ENCODE measurements around the gene TYROBP.

TYROBP gene

GRCh38 chr19:35869327-35870123 is 38.6 kb downstream of the TYROBP start:
- DNase-seq = peak; percentile 92

GRCh38 chr19:35868823-35869326 is 39.2 kb downstream of the TYROBP start:
- DNase-seq = no peak

GRCh38 chr19:35868172-35868822 is 39.8 kb downstream of the TYROBP start, which contains the start of gene APLP1:
Gene APLP1 (plus strand): TSS chr19:35868574. CDS start chr19:35868637, 63 bp downstream.
- peak; percentile 59 for DNase-seq

- no peak for DNase-seq
These were observed 45.1 kb downstream of the TYROBP start for GRCh38 chr19:35863018-35863417.

- no peak for DNase-seq
These were observed 45.6 kb downstream of the TYROBP start for GRCh38 chr19:35862528-35862927.

GRCh38 chr19:35861640-35862160 is 46.4 kb downstream of the TYROBP start:
- no peak for DNase-seq

- no peak for DNase-seq
These were observed 47.1 kb downstream of the TYROBP start for GRCh38 chr19:35860818-35861639.

- no peak for DNase-seq
These were observed 47.7 kb downstream of the TYROBP start for GRCh38 chr19:35860436-35860817.

GRCh38 chr19:35859414-35859813 is 48.7 kb downstream of the TYROBP start:
- no peak for DNase-seq

GRCh38 chr19:35858311-35858710 is 49.8 kb downstream of the TYROBP start:
- DNase-seq = no peak

GRCh38 chr19:35856546-35857149 is 51.4 kb downstream of the TYROBP start, which contains the start of gene KIRREL2:
Gene KIRREL2 (plus strand): TSS chr19:35856911. CDS start chr19:35857120, 209 bp downstream.
- no peak for DNase-seq

Measured in stimulated activated CD4-positive, alpha-beta T cell treated with anti-CD3 and anti-CD28 coated beads, Interleukin-1b, Interleukin-23, amount 100 ng/mL, for 48 hours (primary cell).